ENCODE data around the gene ANO9.

The ANO9 gene

GRCh38 chr11:392102-392777, 49.6 kb downstream of the ANO9 start:
- TF ChIP-seq CTCF (IDR thresholded peaks at IDR 0.05), result no peak

- no peak for TF ChIP-seq CTCF (IDR thresholded peaks at IDR 0.05)
Observed at GRCh38 chr11:391117-392017, 50.4 kb downstream of the ANO9 start.

GRCh38 chr11:390175-390574, 51.6 kb downstream of the ANO9 start:
- TF ChIP-seq CTCF (IDR thresholded peaks at IDR 0.05), result no peak; the same call in 1 of the 2 replicates

GRCh38 chr11:387193-387793, 54.5 kb downstream of the ANO9 start:
- no peak for TF ChIP-seq CTCF (IDR thresholded peaks at IDR 0.05)

- TF ChIP-seq CTCF (IDR thresholded peaks at IDR 0.05), result no peak
Observed at GRCh38 chr11:386483-386882, 55.3 kb downstream of the ANO9 start.

- TF ChIP-seq CTCF (IDR thresholded peaks at IDR 0.05), result no peak
Observed at GRCh38 chr11:385594-386351, 56.0 kb downstream of the ANO9 start.

GRCh38 chr11:384511-384910, 57.3 kb downstream of the ANO9 start:
- TF ChIP-seq CTCF (IDR thresholded peaks at IDR 0.05), result no peak
